Astrocyte (in vitro differentiated cells and primary cell): ENCODE results near the gene C5orf15. TPM values are rescaled to one million over a fixed set of nuclear protein-coding genes. Genes with fewer than 3 reads are reported as not detected.

Experiments
- DNase-seq: peaks from one replicate; pipeline ENCODE4 v3.0.0-alpha.2; 2010; ENCODE audit warnings: low read depth
- FAIRE-seq: peaks from 2 replicates; lab custom pipeline; 2011; peaks lifted over from hg19 to GRCh38; lab: Jason Lieb, UNC
- H2AFZ ChIP-seq: 2 replicates; pipeline ENCODE4 v1.6.0; 2012; ENCODE audit warnings: low read depth, low read length, inconsistent platforms
- H3K27ac ChIP-seq: 2 replicates; pipeline ENCODE4 v1.5.1; 2011; ENCODE audit warnings: low read depth, low read length, inconsistent platforms
- H3K27me3 ChIP-seq: 2 replicates; pipeline ENCODE4 v1.6.0; 2011; ENCODE audit warnings: low read length, inconsistent platforms; ENCODE audit not compliant: insufficient read depth
- H3K36me3 ChIP-seq: 2 replicates; pipeline ENCODE4 v1.5.1; 2011; ENCODE audit warnings: low read length, inconsistent platforms; ENCODE audit not compliant: insufficient read depth
- H3K4me1 ChIP-seq: 2 replicates; pipeline ENCODE4 v1.5.1; 2011; ENCODE audit warnings: low read length, inconsistent platforms; ENCODE audit not compliant: insufficient read depth
- H3K4me2 ChIP-seq: 2 replicates; pipeline ENCODE4 v1.6.0; 2012; ENCODE audit warnings: low read length, inconsistent platforms
- H3K4me3 ChIP-seq: 2 replicates; pipeline ENCODE4 v1.5.1; 2011; ENCODE audit warnings: low read depth, mild to moderate bottlenecking, low read length, inconsistent platforms; ENCODE audit not compliant: insufficient read depth
- H3K79me2 ChIP-seq: 2 replicates; pipeline ENCODE4 v1.6.0; 2012; ENCODE audit warnings: mild to moderate bottlenecking, low read length, inconsistent platforms; ENCODE audit not compliant: insufficient read depth
- H3K9ac ChIP-seq: 2 replicates; pipeline ENCODE4 v1.6.0; 2012; ENCODE audit warnings: mild to moderate bottlenecking, low read length, inconsistent platforms
- H3K9me3 ChIP-seq: 2 replicates; pipeline ENCODE4 v1.5.1; 2012; ENCODE audit warnings: low read depth, mild to moderate bottlenecking, low read length, inconsistent platforms; ENCODE audit not compliant: insufficient read depth
- H4K20me1 ChIP-seq: 2 replicates; pipeline ENCODE4 v1.6.0; 2012; ENCODE audit warnings: low read length, inconsistent platforms; ENCODE audit not compliant: insufficient read depth
- H3K27ac Mint-ChIP-seq: one replicate; pipeline ENCODE4 v1.8.0; 2021; ENCODE audit warnings: mild to moderate bottlenecking, mixed read lengths; ENCODE audit not compliant: unreplicated experiment
- H3K27me3 Mint-ChIP-seq: one replicate; pipeline ENCODE4 v1.8.0; 2021; ENCODE audit warnings: low read depth, mixed read lengths; ENCODE audit not compliant: unreplicated experiment
- H3K36me3 Mint-ChIP-seq: one replicate; pipeline ENCODE4 v1.8.0; 2021; ENCODE audit warnings: low read depth, mixed read lengths; ENCODE audit not compliant: unreplicated experiment
- H3K4me1 Mint-ChIP-seq: one replicate; pipeline ENCODE4 v1.8.0; 2021; ENCODE audit warnings: low read depth, mixed read lengths; ENCODE audit not compliant: unreplicated experiment
- H3K4me3 Mint-ChIP-seq: one replicate; pipeline ENCODE4 v1.8.0; 2021; ENCODE audit warnings: mild to moderate bottlenecking, moderate library complexity, mixed read lengths; ENCODE audit not compliant: unreplicated experiment
- H3K9me3 Mint-ChIP-seq: one replicate; pipeline ENCODE4 v1.8.0; 2021; ENCODE audit warnings: mild to moderate bottlenecking, mixed read lengths; ENCODE audit not compliant: unreplicated experiment
- EZH2 ChIP-seq: IDR thresholded peaks from 2 replicates; pipeline ENCODE4 v1.6.1; 2012; ENCODE audit warnings: mild to moderate bottlenecking, low read length, inconsistent platforms; ENCODE audit not compliant: insufficient read depth
- total RNA-seq: library from RNA; stranded (reverse); gene quantifications from 2 replicates; pipeline ENCODE4 v1.2.1, GENCODE V29; 2021
- TF ChIP-seq, protein P1 (sequence below): IDR thresholded peaks from 2 replicates; pipeline ENCODE4 v1.5.1; 2011; ENCODE audit warnings: low read depth, mild to moderate bottlenecking, inconsistent platforms, low read length, moderate library complexity; ENCODE audit not compliant: insufficient read depth

Gene C5orf15
- total RNA-seq, 1 donor from 2014 or later, result 88.8 TPM

- Histone ChIP-seq H4K20me1 (no peaks in the 10 kb centered on the region), H3K9me3 (no peaks in the 10 kb centered on the region), H3K79me2 (no peaks in the 10 kb centered on the region), H3K27ac (no peak overlapping the region), H2AFZ (no peak overlapping the region), H3K9ac (no peak overlapping the region), H3K27me3 (peaks cover 2% of the 10 kb centered on the region), H3K4me3 (no peak overlapping the region), H3K4me1 (no peaks in the 10 kb centered on the region), H3K36me3 (no peaks in the 10 kb centered on the region), H3K4me2 (no peak overlapping the region)
- DNase-seq (no peak), FAIRE-seq (no peak)
- Mint-ChIP-seq H3K27me3 (peaks cover 42% of the 10 kb centered on the region), H3K36me3 (no peaks in the 10 kb centered on the region), H3K4me3 (no peak overlapping the region), H3K4me1 (no peaks in the 10 kb centered on the region), H3K9me3 (no peaks in the 10 kb centered on the region), H3K27ac (no peak overlapping the region)
- TF ChIP-seq, protein P1, sequence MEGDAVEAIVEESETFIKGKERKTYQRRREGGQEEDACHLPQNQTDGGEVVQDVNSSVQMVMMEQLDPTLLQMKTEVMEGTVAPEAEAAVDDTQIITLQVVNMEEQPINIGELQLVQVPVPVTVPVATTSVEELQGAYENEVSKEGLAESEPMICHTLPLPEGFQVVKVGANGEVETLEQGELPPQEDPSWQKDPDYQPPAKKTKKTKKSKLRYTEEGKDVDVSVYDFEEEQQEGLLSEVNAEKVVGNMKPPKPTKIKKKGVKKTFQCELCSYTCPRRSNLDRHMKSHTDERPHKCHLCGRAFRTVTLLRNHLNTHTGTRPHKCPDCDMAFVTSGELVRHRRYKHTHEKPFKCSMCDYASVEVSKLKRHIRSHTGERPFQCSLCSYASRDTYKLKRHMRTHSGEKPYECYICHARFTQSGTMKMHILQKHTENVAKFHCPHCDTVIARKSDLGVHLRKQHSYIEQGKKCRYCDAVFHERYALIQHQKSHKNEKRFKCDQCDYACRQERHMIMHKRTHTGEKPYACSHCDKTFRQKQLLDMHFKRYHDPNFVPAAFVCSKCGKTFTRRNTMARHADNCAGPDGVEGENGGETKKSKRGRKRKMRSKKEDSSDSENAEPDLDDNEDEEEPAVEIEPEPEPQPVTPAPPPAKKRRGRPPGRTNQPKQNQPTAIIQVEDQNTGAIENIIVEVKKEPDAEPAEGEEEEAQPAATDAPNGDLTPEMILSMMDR, result no peak
- TF ChIP-seq EZH2, result no peak
Measured at GRCh38 chr5:133913413-133914155, 54.8 kb downstream of the C5orf15 start.

- H3K9me3 ChIP-seq, result no peaks in the 10 kb centered on the region
- FAIRE-seq (no peak), DNase-seq (no peak)
- H3K4me1 Mint-ChIP-seq, result no peaks in the 10 kb centered on the region
- no peak for TF ChIP-seq EZH2
- TF ChIP-seq, protein P1, result no peak
- no peaks in the 10 kb centered on the region for H3K36me3 ChIP-seq
- H4K20me1 ChIP-seq, result no peaks in the 10 kb centered on the region
- H3K4me1 ChIP-seq, result no peaks in the 10 kb centered on the region
- no peak overlapping the region for H3K9ac ChIP-seq
- H3K4me3 Mint-ChIP-seq, result no peak overlapping the region
- no peaks in the 10 kb centered on the region for H3K27me3 ChIP-seq
- no peak overlapping the region for H3K27ac Mint-ChIP-seq
- no peak overlapping the region for H3K4me3 ChIP-seq
- peaks cover 40% of the 10 kb centered on the region for H3K27me3 Mint-ChIP-seq
- no peak overlapping the region for H3K27ac ChIP-seq
- no peak overlapping the region for H3K4me2 ChIP-seq
- H3K79me2 ChIP-seq, result no peaks in the 10 kb centered on the region
- H3K36me3 Mint-ChIP-seq, result no peaks in the 10 kb centered on the region
- H3K9me3 Mint-ChIP-seq, result no peaks in the 10 kb centered on the region
- no peak overlapping the region for H2AFZ ChIP-seq
Measured at GRCh38 chr5:133912951-133913350, 55.5 kb downstream of the C5orf15 start.

DNA sequence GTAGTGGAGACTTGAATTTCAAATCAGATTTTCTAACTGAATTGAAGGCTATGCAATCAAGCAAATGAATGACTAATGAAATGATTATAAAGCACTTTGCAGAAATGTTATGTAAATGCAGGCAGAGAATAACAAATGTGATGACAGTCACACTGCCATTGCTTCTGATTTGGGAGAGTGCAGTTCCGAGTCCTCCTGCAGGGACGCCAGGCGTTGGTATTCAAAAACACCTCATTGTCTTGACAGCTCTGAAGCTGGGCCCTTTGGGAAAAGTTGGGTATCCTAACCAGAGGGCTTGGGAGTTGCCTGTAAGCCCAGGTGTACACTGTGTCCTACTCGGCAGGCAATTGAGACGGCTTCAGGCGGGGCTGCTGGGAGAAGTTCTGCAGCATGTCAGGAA lies 57.9 kb downstream of the C5orf15 start:
- no peak overlapping the region for H2AFZ ChIP-seq
- H3K4me2 ChIP-seq, result no peak overlapping the region
- no peaks in the 10 kb centered on the region for H3K4me1 ChIP-seq
- H3K9me3 ChIP-seq, result no peaks in the 10 kb centered on the region
- H4K20me1 ChIP-seq, result no peaks in the 10 kb centered on the region
- no peaks in the 10 kb centered on the region for H3K79me2 ChIP-seq
- H3K27ac ChIP-seq, result no peak overlapping the region
- H3K36me3 Mint-ChIP-seq, result no peaks in the 10 kb centered on the region
- H3K4me3 ChIP-seq, result no peak overlapping the region
- no peaks in the 10 kb centered on the region for H3K9me3 Mint-ChIP-seq
- H3K27ac Mint-ChIP-seq, result no peak overlapping the region
- H3K9ac ChIP-seq, result no peak overlapping the region
- FAIRE-seq (no peak), DNase-seq (no peak)
- no peaks in the 10 kb centered on the region for H3K36me3 ChIP-seq
- TF ChIP-seq EZH2, result no peak
- TF ChIP-seq, protein P1, result no peak
- H3K4me1 Mint-ChIP-seq, result no peaks in the 10 kb centered on the region
- H3K27me3 Mint-ChIP-seq, result peaks cover 37% of the 10 kb centered on the region
- H3K27me3 ChIP-seq, result no peaks in the 10 kb centered on the region
- H3K4me3 Mint-ChIP-seq, result no peak overlapping the region
